ENCODE data around the gene SNX9. TPM values are rescaled to one million over a fixed set of nuclear protein-coding genes. Genes with fewer than 3 reads are reported as not detected.

SNX9 gene
- 32.1 TPM for total RNA-seq

GRCh38 chr6:157823001-157823527, at the start of gene SNX9:
Gene SNX9 (plus strand): TSS chr6:157823246. CDS start chr6:157823435, 189 bp downstream.

GRCh38 chr6:157981395-157982101, 158.5 kb downstream of the SNX9 start, which contains the start of gene SYNJ2:
Gene SYNJ2 (plus strand): TSS chr6:157981863. CDS start chr6:157981962, 99 bp downstream.

Small RNA genes within 50 kb of the gene (small RNA-seq; reads per million reads assigned to genes)
- gene HSPE1P26 (ENCODE audit: low replicate concordance) = not detected
- gene RNU6-786P (ENCODE audit: low replicate concordance) = not detected

Other genes with a start within 250 kb of the SNX9 start
- gene SYNJ2, start 158.6 kb downstream of the SNX9 start, total RNA-seq = 12.3 TPM

Measured in metanephros (tissue), 2 donors.